Measurements from ENCODE around the gene MS4A4A. TPM values are rescaled to one million over a fixed set of nuclear protein-coding genes. Genes with fewer than 3 reads are reported as not detected.

The MS4A4A gene
- total RNA-seq, 1 donor, result not detected

DNA sequence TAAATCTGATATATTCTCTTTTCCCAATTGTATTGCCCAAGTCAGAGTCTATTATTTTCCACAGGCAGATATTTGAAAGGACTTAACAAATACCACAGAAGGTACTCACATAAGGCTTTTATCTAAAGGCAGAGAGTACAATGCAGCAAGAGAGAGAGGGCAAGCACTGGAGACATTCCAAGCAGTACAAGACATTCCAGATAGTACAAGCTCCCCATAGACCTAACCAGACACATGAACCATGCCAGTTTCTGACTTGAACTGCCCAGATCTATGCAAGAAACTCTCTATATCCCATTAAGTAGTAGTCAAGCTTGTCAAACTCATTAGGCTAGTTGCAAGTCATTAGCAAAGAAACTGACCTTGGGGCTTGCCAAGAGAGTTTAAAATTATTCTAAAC is 35.4 kb downstream of the MS4A4A start:
- DNase-seq (ENCODE audit: low read depth), result no peak

DNA sequence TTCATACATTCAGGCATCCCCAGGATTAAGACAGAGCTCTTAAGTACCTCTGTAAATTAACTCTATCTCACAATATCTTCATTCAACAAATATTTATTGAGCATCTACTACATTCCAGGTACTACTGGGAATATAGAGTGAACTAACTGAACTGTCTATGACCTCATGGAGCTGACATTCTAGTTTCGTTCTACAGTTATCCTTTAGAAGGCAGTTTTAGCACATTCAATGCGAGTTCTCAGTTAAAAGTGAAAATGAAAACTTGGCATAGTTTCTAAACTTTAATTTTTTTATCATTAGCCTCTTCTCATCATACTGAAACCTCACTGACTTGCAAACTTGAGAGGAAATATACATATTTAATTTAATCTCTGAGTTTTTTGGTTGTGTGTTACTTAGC is 35.9 kb downstream of the MS4A4A start:
- TF ChIP-seq, protein P1, sequence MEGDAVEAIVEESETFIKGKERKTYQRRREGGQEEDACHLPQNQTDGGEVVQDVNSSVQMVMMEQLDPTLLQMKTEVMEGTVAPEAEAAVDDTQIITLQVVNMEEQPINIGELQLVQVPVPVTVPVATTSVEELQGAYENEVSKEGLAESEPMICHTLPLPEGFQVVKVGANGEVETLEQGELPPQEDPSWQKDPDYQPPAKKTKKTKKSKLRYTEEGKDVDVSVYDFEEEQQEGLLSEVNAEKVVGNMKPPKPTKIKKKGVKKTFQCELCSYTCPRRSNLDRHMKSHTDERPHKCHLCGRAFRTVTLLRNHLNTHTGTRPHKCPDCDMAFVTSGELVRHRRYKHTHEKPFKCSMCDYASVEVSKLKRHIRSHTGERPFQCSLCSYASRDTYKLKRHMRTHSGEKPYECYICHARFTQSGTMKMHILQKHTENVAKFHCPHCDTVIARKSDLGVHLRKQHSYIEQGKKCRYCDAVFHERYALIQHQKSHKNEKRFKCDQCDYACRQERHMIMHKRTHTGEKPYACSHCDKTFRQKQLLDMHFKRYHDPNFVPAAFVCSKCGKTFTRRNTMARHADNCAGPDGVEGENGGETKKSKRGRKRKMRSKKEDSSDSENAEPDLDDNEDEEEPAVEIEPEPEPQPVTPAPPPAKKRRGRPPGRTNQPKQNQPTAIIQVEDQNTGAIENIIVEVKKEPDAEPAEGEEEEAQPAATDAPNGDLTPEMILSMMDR (IDR thresholded peaks at IDR 0.05; ENCODE audit: insufficient read depth, low read depth, low read length), result no peak
- DNase-seq (ENCODE audit: low read depth), result no peak
- no peak overlapping the region for H3K4me3 ChIP-seq (ENCODE audit: low read depth, low read length)

More for the DNA sequence above, 35.4 kb downstream of the MS4A4A start:
- TF ChIP-seq, protein P1 (IDR thresholded peaks at IDR 0.05; ENCODE audit: insufficient read depth, low read depth, low read length), result no peak
- no peak overlapping the region for H3K4me3 ChIP-seq (ENCODE audit: low read depth, low read length)

DNA sequence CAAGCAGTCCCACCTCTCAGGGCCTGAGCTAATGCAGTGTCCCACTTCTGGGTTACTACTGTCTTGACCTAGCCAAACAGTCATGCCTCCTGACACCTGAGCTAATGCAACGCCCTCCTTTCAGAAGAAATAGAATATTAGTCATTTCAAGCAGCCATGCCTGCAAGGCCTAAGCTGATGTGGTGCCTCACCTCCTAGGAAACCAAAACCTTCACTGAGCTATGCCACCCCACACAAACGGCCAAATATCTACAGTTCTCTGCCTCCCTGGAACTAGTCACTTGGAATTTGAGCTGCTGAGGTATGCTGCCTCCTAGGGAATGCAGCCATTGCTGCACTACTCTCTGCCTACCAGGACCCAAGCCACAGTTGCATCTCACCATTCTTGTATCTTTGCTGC is 38.3 kb downstream of the MS4A4A start:
- TF ChIP-seq, protein P1 (IDR thresholded peaks at IDR 0.05; ENCODE audit: insufficient read depth, low read depth, low read length), result no peak
- DNase-seq (ENCODE audit: low read depth), result no peak
- H3K4me3 ChIP-seq (ENCODE audit: low read depth, low read length), result no peak overlapping the region

DNA sequence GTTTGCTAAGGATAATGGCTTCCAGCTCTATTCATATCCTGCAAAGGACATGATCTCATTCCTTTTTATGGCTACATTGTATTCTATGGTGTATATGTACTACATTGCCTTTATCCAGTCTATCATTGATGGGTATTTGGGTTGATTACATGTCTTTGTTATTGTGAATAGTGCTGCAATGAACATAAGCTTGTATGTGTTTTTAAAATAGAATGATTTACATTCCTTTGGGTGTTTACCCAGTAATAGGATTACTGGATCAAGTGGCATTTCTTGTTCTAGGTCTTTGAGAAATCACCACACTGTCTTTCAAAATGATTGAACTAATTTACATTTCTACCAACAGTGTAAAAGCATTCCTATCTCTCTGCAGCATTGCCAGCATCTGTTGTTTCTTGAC is 40.6 kb downstream of the MS4A4A start:
- TF ChIP-seq, protein P1 (IDR thresholded peaks at IDR 0.05; ENCODE audit: insufficient read depth, low read depth, low read length), result no peak
- DNase-seq (ENCODE audit: low read depth), result no peak
- no peak overlapping the region for H3K4me3 ChIP-seq (ENCODE audit: low read depth, low read length)

DNA sequence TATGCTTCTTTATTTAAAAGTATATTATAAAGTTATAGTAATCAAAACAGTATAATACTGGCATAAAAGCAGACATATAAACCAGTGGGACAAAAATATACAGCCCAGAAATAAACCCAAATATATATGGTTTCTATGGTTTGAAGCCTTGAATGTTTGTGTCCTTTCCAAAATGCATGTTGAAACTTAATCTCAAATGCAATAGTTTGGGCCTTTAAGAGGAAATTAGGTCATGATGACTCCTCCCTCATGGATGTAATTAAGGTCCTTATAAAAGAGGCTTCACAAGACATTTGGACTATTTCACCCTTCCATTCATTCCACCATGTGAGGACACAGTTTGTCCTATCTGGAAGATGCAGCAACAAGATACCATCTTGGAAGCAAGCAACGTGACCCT is 46.5 kb downstream of the MS4A4A start, which contains the start of gene MS4A6E:
Gene MS4A6E (plus strand): TSS at position 301 of the 400 bp plus-strand sequence. CDS start 7,641 bp downstream, outside the sequence.
- DNase-seq (ENCODE audit: low read depth), result no peak
- no peak within 1 kb of the TSS for H3K4me3 ChIP-seq (ENCODE audit: low read depth, low read length)
- TF ChIP-seq, protein P1 (IDR thresholded peaks at IDR 0.05; ENCODE audit: insufficient read depth, low read depth, low read length), result no peak

DNA sequence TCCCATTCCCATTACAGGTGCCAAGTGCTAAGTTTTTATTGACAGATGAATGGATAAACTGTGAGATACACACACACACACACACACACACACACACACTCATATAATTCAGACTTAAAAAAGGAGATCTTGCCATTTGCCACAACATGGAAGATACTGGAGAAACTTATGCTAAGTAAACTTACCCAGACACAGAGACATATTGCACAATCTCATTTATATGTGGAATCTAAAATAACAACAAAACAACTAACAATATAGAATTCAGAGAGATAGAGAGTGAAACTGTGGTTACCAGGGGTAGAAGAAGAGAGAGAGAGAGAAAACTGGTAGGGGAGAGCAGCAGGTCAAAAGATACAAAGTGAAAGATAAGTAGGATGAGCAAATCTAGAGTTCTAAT is 48.0 kb downstream of the MS4A4A start:
- TF ChIP-seq, protein P1 (IDR thresholded peaks at IDR 0.05; ENCODE audit: insufficient read depth, low read depth, low read length), result no peak
- DNase-seq (ENCODE audit: low read depth), result no peak

DNA sequence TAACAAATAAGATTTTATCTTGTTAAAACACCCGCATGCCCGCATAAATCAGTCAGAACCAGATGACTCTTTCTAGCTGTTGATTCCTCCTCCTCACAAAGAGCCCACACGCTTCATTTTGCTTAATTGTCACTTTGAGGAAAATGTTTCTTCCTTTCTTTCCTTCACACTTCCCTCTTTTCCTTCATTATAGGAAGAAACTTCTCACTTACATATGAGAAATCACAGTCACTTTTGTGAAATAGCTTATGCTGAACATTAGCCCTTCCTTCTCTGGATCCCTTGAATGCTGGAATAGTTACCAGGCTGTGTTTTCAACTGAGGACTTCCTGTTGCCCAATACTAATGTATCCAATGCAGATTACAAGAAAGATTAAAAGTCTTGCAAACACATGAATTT is 52.4 kb downstream of the MS4A4A start:
- H3K4me3 ChIP-seq (ENCODE audit: low read depth, low read length), result no peak overlapping the region
- TF ChIP-seq, protein P1 (IDR thresholded peaks at IDR 0.05; ENCODE audit: insufficient read depth, low read depth, low read length), result no peak
- DNase-seq (ENCODE audit: low read depth), result peak; percentile 6

More for the DNA sequence above, 48.0 kb downstream of the MS4A4A start:
- H3K4me3 ChIP-seq (ENCODE audit: low read depth, low read length), result no peak overlapping the region
